ENCODE measurements around the gene DPEP2.
A peak's percentile ranks its signal among the peaks of the same experiment; 100 is the strongest.
"Not testable (repeated sequence)": the region's sequence is repeated elsewhere in the genome, so short reads cannot be mapped to it uniquely, and the experiment has no call there.

The DPEP2 gene

DNA sequence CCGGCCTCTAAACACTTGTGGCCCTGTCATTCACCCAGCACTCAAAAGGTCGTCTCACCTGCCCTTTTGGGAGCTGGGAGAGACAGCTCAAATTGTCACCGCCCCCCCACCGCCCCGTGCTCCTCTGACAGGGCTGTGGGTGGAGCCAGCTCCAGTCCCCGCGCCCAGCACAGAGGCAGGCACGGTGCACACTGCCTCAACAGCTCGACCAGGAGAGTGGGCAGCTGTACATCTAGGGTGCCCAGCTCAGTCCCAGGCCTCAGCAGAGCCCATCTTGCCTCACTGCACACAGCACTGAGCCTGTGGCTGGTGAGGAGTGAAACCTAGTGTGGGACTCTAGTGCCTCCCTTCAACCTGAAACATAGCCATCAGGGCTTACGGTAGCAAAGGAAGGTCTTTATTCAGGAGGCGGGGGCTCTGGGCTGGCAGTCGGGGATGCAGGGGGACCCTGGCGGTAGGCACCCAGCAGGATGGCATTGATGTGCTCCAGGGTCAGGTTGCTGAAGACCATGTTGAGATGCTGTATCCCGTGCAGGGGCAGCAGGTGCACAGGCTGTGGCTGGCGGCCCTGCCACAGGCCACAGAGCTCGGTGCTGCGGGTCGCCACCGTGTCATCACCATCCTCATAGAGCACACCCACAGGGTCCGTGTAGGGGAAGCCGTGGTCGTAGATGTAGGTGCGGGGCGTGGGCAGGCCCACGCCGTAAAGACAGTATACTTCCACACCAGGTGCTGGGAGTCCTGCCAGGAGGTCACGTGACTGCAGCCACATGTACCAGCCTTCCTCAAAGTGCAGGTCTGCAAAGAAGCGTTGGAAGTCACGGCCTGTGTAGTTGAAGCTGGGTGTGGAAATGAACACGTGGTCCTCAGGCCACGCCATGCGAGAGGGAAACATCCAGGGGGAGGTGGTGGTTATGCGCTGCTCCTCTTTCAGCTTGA, 59.5 kb downstream of the DPEP2 start:
- peak in 1 of 3 donors; percentile 48 for DNase-seq (ENCODE audit: low read depth in 3 of 3, low spot score in 1 of 3)

DNA sequence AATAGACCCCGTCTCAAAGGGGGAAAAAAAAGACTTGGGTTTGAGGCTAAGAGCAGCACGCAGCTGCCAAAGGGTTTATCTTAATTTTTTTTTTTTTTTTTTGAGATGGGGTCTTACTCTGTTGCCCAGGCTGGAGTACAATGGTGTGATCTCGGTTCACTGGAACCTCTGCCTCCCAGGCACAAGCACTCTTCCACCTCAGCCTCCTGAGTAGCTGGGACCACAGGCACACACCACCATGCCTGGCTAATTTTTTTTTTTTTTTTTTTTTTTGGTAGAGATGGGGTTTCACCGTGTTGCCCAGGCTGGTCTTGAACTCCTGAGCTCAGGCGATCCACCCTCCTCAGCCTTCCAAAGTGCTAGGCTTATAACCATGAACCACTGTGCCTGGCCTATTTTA, 61.6 kb downstream of the DPEP2 start:
- DNase-seq (ENCODE audit: low read depth in 3 of 3, low spot score in 1 of 3) = not testable (repeated sequence)

Measured in stimulated activated CD4-positive, alpha-beta T cell treated with anti-CD3 and anti-CD28 coated beads, TNF-alpha, amount 100 ng/mL, for 1 hour (primary cell).